Epithelial cell of esophagus (primary cell): ENCODE data around the gene PDE8A.

ENCODE experiments used
- DNase-seq: peaks from one replicate; pipeline ENCODE4 v3.0.0; 2010; ENCODE audit warnings: low read depth
- H3K4me3 ChIP-seq: 2 replicates; pipeline ENCODE4 v1.5.1; 2011; ENCODE audit warnings: mild to moderate bottlenecking, low read length, control low read depth
- TF ChIP-seq, protein P1 (sequence below): IDR thresholded peaks from 2 replicates; pipeline ENCODE4 v1.5.1; 2011; ENCODE audit warnings: low read depth, mild to moderate bottlenecking, low read length, control low read depth, inconsistent platforms; ENCODE audit not compliant: insufficient read depth; ENCODE audit errors: missing control alignments

Gene PDE8A

DNA sequence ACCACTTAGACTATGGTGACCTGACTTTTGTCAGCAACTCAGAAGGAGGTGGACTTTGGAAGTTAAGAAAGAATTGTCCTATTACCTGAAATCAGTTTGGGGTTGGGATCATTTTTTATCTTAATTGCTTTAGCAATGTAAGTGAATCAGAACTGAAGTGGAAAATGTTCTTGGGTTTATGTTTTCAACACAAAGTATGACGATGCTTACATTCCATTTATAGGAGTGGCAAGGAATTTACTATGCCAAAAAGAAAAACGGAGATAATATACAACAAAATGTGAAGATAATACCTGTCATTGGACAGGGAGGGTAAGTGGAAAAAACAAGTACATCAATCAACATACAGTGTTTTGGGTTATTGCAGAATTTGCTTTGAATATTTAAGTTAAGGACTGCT is 116.1 kb downstream of the PDE8A start:
- peak; percentile 13 for DNase-seq
- TF ChIP-seq, protein P1, sequence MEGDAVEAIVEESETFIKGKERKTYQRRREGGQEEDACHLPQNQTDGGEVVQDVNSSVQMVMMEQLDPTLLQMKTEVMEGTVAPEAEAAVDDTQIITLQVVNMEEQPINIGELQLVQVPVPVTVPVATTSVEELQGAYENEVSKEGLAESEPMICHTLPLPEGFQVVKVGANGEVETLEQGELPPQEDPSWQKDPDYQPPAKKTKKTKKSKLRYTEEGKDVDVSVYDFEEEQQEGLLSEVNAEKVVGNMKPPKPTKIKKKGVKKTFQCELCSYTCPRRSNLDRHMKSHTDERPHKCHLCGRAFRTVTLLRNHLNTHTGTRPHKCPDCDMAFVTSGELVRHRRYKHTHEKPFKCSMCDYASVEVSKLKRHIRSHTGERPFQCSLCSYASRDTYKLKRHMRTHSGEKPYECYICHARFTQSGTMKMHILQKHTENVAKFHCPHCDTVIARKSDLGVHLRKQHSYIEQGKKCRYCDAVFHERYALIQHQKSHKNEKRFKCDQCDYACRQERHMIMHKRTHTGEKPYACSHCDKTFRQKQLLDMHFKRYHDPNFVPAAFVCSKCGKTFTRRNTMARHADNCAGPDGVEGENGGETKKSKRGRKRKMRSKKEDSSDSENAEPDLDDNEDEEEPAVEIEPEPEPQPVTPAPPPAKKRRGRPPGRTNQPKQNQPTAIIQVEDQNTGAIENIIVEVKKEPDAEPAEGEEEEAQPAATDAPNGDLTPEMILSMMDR = no peak
- H3K4me3 ChIP-seq = no peak overlapping the region

DNA sequence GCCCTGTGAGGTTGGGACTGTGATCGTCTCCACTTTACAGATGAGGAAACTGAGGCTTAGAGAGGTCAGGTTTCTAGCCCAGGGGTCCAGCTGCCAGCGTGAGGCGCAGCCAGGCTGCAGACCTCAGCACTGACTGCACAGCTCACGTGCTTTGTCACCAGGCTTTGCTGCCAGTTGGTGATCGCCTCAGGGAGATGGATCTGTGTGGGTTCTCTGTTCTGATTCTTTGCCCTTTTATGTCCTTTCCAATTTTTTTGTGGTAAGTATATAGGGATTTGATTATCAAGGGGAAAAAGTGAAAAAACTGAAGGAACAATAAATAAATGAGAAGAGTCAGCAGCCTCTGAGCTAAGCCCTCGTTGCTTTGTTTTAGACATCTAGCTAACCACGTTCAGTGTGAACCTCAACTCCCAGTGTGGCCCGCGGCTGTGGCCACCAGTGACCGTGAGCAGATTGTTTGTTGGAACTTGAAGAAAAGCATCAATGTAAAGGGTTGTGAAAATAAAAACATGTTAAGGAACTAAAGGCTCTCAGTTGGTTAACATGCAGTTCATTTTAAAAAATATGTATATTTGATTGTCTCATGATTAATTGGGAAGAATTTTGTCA is 117.6 kb downstream of the PDE8A start:
- no peak overlapping the region for H3K4me3 ChIP-seq
- no peak for DNase-seq
- TF ChIP-seq, protein P1 = no peak

DNA sequence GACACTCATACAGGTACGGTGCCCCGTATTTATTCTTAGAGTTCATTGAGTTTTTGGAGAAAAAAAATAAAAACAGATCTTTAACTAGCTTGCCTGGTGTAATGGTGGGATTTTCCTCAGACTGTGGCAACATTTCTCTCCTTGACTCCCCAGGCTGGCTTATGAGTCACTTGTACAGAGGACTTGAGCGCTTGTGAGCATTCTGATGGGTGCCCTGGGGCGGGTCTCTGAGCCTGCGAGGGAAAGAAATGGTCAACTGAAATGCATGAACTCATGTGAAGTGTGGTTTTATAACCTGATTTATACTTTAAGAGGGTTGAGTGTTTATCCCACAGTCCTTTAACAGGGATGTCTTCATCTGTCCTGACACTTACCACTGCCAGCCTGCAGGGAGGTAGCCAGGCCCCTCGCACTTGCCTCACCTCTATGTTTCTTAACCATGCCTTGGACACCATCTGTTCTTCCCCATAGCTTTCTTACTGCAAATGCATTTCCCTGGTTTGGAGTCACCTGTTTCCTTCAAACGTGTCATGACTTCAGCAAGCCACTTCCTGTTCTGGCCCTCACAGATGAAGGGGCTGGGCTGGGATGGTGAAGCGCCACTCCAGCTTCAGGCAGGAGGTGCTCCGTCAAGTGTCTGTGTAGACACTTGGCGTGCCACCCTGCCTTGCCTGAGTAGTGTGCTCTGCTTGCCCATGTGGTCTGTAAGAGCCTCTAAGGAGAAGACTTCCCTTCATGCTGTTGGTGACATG is 118.7 kb downstream of the PDE8A start:
- peak; percentile 26 for DNase-seq
- H3K4me3 ChIP-seq = no peak overlapping the region
- TF ChIP-seq, protein P1 = no peak

DNA sequence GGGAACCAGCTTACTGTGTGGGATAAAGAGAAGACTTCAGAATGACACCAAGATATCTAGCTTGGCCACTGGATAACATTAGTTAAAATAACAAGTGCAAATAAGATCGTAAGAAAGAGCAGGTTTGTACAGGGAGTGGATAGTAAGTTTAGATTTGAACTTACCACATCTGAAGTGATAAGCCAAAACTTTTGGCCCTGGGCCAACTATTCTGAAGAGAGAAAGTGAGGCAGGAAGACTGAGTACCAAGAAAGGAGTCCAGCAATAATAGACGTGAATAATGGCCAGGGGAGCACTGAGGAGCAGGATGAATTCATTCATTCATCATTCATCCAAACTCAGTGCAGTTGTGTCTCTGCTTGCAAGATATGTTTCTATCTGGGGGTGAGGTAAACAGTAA is 122.9 kb downstream of the PDE8A start:
- H3K4me3 ChIP-seq = no peak overlapping the region
- DNase-seq = no peak
- TF ChIP-seq, protein P1 = no peak

DNA sequence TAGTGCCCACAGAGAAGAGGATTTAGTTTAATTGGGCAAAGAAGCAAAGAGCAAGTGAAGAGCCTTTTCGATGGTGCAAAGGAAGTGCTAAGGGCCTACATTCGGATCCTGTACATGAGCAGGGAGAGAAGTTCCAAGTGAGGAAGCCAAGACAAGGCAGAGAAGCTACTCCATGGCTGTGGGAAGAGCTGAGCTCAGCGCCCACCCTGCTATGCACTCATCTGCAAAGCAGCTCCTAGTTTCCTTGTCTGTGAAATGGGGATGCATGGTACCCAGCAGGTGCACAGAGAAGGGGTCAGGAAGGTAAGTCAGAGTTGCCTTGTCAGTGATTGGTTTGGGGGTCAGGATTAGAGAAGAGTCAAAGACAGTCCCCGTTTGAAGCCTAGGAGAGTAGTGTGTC is 126.5 kb downstream of the PDE8A start:
- no peak overlapping the region for H3K4me3 ChIP-seq
- TF ChIP-seq, protein P1 = no peak
- no peak for DNase-seq

DNA sequence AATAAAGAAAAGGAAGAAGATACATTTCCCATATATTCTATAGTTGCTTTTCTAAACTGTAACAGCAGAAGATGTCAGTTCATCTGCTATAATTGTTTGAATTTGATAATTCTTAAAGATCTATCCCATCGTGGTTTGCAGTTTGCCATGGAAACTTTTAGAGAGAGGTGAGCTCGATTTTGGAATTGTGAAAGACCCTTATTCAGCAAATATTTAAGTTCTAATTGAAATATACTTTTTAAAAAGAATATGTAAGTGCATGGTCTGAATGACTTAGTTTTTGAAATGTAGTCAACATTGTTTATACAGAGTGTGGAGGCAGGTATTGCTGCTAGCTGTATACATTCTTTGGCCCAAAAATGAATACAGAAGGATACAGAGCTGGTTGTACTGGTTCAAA is 127.7 kb downstream of the PDE8A start:
- TF ChIP-seq, protein P1 = no peak
- H3K4me3 ChIP-seq = no peak overlapping the region
- DNase-seq = no peak

DNA sequence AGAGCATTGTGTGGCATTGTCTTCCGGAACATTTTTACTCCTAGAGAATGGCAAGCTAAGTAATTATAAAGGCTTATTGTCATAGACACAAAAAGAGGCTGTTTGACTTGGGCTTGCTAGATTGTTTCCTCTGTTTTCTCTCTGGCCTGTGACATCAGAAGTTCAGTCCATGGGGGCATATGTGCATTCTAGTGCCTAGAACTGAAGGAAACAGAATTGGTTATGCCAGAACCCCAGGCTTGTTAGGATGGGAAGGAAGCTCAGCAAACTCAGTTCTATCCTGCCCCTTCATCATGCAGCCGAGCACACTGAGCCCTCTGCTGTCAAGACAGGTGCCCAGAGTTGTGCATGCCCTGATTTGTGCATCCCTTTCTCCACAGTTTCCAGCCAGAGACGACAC is 131.3 kb downstream of the PDE8A start:
- TF ChIP-seq, protein P1 = no peak
- DNase-seq = no peak
- no peak overlapping the region for H3K4me3 ChIP-seq
